Stimulated activated CD8-positive, alpha-beta memory T cell treated with anti-CD3 and anti-CD28 coated beads, Interleukin-7, amount 100 ng/mL, for 1 hour (primary cell): Measurements from ENCODE around the gene ENTPD2.
A peak's percentile ranks its signal among the peaks of the same experiment; 100 is the strongest.

Source experiments
- DNase-seq, 2 donors: peaks; one replicate each; pipeline ENCODE4 v3.0.0-alpha.2; 2020; ENCODE audit warnings: low read depth in 2 of 2

ENTPD2 gene

GRCh38 chr9:137030006-137030405, 23.9 kb downstream of the ENTPD2 start:
- no peak for DNase-seq

DNA sequence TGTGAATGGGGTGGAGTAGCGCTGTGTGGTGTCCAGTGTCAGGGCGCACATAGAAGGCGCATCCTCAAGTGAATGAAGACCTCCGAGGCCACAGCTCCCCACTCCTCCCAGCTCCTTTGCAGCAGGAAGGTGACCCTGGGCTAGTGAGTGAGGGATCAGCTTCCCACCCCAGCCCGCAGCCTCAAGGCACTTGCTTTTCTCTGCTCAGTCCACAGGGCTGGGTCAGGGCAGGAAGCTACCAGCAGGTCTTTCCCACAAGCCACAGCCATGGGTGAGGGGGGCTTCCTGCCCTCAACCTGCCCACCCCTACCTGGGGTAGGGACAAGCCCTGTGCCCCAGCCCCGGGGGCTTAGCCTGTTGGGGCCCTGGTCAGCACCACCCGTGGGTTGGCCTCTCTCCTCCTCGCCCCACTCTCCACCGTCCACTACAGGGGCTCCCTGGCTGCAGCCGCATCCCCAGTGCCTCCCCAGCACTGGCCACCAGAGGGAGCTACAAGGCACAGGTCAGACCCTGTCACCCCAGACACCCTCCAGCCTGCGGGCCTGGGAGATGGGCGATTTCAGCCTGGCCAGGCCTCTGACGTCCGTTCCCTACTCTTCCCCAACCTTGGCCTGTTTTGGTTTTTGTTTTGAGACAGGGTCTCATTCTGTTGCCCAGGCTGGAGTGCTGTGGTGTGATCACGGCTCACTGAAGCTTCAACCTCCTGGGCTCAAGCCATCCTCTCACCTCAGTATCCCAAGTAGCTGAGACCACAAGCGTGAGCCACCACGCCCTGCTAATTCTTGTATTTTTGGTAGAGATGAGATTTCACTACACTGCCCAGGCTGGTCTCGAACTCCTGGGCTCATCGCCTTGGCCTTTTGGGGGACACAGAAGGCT, 24.6 kb downstream of the ENTPD2 start:
- peak; percentile 44 to 54 for DNase-seq

GRCh38 chr9:137028263-137029057, 25.4 kb downstream of the ENTPD2 start:
- DNase-seq, result peak in 1 of 2 donors; percentile 25

GRCh38 chr9:137027369-137028262, 26.2 kb downstream of the ENTPD2 start, which contains the start of gene ABCA2:
Gene ABCA2, minus strand, starts transcription at chr9:137028237. Its CDS starts 97 bp downstream, at chr9:137028140.
- DNase-seq, result no peak

DNA sequence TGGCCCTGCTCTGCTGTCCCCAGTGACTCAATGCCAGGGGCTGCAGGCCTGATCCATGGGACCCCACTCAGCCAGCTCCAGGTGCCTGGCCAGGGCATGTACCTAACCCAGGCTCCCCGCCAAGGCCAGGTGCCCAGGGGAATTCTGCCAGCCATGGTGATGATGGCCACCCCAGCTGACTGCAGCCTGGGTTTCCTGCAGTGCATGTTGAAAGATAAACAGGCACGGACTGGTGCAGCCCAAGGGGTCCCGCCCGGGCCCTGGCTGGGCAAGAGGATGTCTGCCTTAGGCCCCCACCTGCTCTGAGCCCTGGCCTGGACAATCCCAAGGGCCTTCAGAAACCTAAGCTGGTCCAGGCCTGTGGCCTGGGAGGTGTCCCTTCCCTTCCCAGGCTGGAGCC, 27.0 kb downstream of the ENTPD2 start:
- DNase-seq, result no peak

DNA sequence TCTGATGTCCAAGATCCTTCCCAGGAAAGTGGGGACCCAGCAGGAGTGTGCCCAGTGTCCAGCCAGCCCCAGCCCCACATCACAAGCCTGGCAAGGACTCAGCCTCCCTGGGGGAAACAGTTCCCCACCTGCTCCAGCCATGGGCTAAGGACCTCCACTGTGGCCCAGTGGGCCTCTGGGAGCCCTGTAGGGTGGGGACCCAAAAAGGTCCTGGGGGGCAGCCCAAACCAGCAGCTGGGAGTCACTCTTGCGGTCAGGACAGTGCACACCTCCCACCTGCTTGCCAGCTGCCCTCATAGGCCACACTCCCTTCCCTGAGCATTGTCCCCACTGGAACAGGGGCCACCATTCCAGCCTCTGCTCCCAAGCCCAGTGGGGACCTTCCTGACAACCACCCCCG, 27.5 kb downstream of the ENTPD2 start:
- DNase-seq, result no peak

DNA sequence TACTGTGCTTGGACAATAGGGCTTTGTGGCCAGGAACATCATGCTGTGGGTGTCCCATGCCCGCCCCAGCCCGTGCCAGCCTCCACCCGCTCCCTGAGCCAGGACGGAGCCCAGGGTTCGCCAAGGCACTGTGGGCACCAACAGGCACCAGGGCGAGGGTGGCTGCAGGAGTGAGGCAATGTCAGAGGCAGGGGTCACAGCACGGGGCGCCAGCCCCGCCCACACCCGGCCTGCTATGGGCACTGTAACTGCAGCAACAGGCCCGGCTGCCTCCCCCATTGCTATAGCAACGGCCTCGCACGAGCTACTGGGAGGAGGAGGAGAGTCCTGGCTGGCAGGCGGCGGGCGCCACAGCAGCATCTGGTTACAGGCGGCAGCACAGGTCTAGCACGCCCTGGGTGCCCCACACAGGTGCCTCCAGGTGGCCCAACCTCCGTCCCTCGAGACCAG, 28.3 kb downstream of the ENTPD2 start:
- no peak for DNase-seq

GRCh38 chr9:137023583-137023991, 30.3 kb downstream of the ENTPD2 start:
- DNase-seq, result no peak

DNA sequence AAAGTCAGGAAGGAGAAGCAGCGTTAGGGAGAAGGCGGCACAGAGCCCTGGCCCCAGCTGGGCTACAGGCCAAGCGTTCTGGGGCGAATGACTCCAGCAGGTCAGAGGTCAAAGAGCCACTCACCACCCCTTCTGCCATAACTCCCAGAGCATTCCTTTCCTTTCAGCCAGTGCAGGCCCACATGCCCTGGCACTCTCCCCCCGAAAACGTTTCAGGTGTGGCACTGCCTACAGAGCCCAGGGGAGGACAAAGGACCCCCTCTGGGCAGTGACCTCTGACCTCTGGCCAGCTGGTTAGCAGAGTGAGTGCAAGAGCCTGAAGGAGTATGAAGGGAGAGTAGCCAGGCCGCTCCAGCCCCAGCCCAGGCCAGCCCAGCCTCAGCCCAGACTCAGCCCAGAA, 30.7 kb downstream of the ENTPD2 start:
- no peak for DNase-seq

DNA sequence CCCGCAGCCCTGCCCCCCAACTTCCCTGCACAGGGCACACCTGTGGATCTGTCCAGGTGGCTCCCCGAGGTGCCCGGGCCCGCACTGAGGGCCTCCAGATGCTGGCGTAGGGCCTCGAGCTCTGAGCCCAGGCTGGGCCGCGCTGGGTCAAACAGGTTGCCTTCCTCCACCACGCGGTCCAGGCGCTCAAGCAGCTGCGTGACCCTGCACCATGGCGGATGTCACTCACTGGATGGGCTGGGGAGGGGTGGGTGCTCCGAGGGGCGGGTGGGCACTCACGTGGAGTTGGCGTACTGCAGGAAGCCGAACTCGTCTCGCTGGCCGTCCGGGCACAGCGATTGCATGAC, 31.2 kb downstream of the ENTPD2 start:
- DNase-seq, result no peak

DNA sequence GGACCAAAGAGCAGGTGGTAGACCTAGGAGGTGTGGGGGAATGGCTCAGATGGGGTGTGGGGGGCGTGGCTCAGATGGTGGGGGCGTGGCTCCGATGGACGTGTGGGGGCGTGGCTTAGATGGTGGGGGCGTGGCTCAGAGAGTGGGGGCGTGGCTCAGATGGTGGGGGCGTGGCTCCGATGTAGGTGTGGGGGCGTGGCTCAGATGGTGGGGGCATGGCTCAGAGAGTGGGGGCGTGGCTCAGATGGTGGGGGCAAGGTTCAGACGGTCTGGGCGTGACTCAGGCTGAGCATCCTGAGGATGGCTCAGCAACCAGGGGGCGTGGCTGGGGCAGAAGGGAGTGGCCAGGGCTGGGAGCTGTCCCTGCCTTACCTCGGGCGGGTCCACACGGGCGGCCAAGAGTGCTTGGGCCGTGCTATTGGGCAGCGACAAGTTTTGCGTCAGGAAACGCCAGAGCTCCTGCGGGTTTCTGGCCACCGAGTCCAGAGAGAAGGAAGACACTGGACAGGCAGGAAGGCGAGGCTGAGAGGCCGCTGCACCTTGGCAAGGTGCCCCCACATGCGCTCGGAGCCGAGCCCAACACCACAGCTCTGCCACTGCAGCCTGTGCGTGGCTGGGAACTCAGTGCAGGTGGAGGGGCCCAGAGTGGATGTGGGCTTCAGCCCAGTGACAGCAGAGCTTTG, 31.7 kb downstream of the ENTPD2 start:
- no peak for DNase-seq

DNA sequence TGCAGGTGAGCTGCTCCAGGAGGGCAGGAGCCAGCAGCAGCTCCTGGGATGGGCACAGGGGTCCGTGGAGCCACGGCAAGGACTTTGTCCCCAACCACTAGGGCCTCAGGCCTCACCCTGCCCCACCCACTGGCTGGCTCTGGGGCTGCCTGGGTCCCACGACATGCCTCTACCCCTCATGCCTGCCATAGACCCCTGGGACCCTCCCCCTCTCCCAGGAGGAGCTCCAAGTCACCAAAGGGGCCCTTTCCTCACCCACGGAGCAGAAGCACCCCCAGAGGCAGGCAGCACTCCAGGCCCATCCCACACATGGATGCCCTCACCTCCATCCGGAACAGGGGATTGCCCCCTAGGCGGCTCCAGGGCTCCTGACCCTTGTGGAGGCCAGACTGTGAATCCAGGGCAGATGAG, 32.3 kb downstream of the ENTPD2 start:
- DNase-seq, result no peak

- DNase-seq, result no peak
These were observed 32.9 kb downstream of the ENTPD2 start for GRCh38 chr9:137020771-137021567.

DNA sequence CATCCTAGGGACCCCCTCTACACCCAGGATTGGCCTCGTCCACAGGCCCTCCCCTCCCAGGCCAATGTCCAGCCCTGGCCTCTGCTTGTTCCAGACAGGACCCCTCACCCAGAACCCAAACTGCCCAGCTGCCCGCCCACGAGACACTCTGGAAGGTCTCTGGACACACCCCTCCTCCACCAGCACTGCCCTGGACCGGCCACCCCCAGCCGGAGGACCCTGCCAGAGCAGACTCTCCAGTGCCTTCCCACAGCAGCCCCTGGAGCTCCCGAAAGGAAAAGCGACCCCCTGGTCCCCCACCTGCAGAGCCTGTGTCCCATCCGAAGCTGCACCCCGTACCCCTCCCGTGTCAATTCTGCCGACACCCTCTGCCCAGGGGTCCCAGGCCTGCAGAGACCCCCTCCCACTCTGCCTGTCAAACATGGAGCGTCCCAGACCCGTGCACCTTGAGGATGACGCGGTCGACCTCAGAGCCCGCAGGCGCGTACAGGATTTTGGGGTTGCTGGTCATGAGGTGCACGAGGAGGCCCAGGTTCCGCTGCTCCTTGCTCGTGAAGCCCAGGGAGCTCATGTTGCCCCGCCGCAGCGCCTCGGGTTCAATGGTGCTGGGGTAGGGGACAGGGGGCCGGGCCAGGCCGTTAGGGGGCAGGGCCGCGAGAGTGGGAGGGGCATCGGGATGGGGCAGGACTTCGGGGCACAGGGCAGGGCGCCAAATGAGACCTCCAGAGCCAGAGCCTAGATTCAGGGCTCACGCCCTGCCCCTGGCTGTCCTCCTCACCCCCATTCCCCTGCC, 33.8 kb downstream of the ENTPD2 start:
- no peak for DNase-seq

DNA sequence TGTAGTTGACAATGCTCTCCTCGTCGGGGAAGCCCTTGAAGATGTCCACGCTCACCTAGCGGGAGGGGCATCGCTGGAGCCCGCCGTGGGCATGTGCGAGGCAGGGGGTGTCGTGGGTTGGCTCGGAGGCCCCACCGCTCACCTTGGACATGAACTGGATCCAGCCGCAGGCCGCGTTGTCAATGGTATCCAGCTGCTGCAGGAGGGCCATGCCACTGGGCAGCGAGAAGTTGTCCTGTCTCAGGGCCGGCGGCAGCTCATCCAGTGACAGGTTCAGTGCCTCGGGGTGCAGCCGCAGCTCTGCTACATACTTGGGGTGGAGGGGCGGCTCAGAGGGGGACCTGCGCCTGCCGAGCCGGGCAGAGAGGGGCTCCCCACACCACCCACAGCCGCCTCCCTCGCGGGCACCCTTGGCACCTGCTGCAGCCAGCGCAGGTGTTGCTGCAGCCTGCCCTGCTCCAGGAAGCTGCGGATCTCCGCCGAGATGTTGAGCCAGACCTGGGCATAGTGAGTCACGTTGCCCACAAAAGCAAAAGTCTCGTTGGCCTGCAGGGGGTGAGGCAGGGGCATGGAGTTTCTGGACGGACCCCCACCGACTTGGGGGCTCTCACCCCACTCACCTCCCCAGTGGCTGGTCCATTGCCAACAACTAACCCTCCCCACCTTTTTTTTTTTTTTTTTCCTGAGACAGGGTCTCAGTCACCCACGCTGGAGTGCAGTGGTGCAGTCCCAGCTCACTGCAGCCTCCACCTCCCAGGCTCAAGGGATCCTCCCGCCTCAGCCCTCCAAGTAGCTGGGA, 34.9 kb downstream of the ENTPD2 start:
- no peak for DNase-seq

GRCh38 chr9:137017791-137018497, 35.9 kb downstream of the ENTPD2 start:
- no peak for DNase-seq

DNA sequence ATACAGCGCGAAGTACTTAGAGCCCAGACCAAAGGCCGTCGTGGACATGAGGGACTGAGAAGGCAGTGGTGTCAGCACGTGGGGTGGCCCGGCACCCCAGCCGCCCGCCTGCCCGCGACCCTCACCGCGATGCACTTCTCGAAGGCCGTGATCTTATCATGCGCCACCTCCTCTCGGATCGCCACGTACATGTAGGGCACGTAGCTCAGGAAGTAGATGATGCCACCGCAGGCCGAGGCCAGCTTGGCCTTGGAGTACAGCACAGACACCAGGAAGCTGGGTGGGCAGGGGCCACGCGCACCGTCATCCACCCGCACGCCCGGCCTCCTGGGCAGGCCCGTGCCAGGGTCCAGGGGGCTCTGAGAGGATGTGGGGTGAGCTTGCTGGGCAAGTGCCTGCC, 36.8 kb downstream of the ENTPD2 start:
- no peak for DNase-seq

- no peak for DNase-seq
These were observed 37.4 kb downstream of the ENTPD2 start for GRCh38 chr9:137016436-137016835.
